ENCODE results near the gene CAPNS1.

The CAPNS1 gene

DNA sequence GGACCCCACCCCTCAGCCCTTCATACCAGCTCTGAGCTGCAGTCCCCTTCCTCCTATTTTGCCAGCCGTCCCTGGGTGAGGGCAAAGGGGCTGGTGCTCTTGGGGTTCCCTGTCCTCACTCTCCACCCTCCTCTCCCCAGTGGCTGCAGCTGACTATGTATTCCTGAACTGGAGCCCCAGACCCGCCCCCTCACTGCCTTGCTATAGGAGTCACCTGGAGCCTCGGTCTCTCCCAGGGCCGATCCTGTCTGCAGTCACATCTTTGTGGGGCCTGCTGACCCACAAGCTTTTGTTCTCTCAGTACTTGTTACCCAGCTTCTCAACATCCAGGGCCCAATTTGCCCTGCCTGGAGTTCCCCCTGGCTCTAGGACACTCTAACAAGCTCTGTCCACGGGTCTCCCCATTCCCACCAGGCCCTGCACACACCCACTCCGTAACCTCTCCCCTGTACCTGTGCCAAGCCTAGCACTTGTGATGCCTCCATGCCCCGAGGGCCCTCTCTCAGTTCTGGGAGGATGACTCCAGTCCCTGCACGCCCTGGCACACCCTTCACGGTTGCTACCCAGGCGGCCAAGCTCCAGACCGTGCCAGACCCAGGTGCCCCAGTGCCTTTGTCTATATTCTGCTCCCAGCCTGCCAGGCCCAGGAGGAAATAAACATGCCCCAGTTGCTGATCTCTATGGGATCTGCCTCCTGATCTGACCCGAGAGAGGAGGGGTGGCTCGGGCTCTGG, 10.0 kb downstream of the CAPNS1 start:
- in situ Hi-C loops (cut with HindIII; ENCODE audit: low sequenced_read_pairs), result no loop called here
- TF ChIP-seq, protein P1, sequence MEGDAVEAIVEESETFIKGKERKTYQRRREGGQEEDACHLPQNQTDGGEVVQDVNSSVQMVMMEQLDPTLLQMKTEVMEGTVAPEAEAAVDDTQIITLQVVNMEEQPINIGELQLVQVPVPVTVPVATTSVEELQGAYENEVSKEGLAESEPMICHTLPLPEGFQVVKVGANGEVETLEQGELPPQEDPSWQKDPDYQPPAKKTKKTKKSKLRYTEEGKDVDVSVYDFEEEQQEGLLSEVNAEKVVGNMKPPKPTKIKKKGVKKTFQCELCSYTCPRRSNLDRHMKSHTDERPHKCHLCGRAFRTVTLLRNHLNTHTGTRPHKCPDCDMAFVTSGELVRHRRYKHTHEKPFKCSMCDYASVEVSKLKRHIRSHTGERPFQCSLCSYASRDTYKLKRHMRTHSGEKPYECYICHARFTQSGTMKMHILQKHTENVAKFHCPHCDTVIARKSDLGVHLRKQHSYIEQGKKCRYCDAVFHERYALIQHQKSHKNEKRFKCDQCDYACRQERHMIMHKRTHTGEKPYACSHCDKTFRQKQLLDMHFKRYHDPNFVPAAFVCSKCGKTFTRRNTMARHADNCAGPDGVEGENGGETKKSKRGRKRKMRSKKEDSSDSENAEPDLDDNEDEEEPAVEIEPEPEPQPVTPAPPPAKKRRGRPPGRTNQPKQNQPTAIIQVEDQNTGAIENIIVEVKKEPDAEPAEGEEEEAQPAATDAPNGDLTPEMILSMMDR (IDR thresholded peaks at IDR 0.05; ENCODE audit: low read depth, low read length), result no peak
- H3K4me3 ChIP-seq (ENCODE audit: low read depth, low read length), result no peak overlapping the region
- DNase-seq (ENCODE audit: low read depth, low spot score), result no peak

DNA sequence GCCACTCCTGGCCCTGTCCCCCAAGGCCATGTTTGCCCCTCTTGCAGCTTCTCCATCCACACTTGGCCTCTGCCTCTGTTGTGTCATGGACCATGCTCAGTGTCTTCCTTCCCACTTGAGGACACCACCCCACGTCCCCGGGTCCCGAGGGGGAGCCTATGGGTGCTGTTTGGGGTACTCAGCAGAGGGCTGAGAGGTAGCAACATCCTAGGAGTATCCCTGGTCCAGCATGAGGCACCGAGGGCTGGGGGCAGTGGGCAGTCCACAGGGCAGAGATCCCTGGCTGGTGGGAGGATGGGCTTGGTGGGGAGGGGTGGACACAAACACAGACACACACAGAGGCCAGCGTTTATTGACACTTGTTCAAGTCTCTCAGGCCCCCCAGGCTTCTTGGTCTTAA, 10.7 kb downstream of the CAPNS1 start:
- in situ Hi-C loops (cut with HindIII; ENCODE audit: low sequenced_read_pairs), result no loop called here
- no peak overlapping the region for H3K4me3 ChIP-seq (ENCODE audit: low read depth, low read length)
- no peak for DNase-seq (ENCODE audit: low read depth, low spot score)
- TF ChIP-seq, protein P1 (IDR thresholded peaks at IDR 0.05; ENCODE audit: low read depth, low read length), result no peak

DNA sequence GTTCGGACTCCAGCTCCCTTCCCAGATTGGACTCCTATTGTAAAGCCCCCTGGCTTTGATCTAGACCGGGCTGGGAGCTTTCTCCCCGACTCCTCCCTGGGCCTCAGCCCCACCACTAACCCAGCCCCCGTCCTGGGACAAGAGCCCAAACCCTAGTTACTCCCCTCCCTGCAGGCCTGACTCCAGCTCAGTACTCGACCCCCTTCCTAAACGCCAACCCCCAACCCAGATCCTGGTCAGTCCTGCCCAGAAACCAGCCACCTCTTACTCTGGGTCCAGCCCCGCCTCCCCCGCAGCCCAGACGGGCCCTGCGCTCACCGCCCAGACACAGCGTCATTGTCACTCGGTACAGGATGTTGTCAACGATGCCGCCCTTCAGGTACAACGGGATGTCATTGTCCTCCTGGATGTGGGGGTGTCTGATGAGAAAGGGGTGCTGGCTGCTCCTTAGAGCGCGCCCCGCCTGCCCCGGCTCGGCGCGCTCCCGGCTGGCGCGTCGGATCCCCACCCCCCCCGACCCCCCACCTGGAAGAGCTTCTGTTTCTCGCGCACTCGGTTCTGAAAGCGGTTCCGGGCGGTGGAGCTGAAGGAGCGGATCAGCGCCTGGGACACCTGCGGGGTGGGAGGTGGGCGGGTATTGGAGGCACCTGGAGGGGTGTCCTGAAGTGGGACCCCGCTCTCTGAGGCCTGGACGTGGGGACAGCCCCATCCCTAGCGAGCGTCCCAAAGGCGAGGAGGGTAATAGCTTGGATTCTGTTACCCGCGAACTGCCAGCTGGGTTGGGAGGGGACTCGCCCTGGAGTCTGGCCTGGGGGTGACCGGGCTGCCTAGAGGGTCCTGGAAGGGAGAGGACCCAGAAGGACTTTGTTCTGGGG, 11.5 kb downstream of the CAPNS1 start:
- in situ Hi-C loops (cut with HindIII; ENCODE audit: low sequenced_read_pairs), result no loop called here
- TF ChIP-seq, protein P1 (IDR thresholded peaks at IDR 0.05; ENCODE audit: low read depth, low read length), result no peak
- H3K4me3 ChIP-seq (ENCODE audit: low read depth, low read length), result peak overlapping the region; percentile 26
- no peak for DNase-seq (ENCODE audit: low read depth, low spot score)

DNA sequence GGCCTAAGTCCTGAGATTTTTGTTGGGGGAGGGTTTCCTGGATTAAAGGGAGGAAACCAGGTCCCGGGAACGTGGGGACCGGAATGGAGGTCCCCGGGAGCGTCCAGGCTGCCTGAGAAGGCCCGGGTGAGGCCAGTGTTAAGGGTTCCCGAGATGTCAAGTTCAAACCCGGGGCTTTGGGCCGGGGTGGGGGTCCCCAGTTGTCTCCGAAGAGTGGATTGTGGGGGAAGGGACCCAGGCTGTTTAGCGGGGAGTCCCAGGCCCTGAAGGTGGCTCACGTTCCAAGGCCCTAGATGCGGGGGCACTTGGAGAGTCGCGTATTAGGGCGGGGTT, 12.1 kb downstream of the CAPNS1 start:
- peak overlapping the region; percentile 26 for H3K4me3 ChIP-seq (ENCODE audit: low read depth, low read length)
- in situ Hi-C loops (cut with HindIII; ENCODE audit: low sequenced_read_pairs), result no loop called here
- DNase-seq (ENCODE audit: low read depth, low spot score), result no peak
- TF ChIP-seq, protein P1 (IDR thresholded peaks at IDR 0.05; ENCODE audit: low read depth, low read length), result no peak

DNA sequence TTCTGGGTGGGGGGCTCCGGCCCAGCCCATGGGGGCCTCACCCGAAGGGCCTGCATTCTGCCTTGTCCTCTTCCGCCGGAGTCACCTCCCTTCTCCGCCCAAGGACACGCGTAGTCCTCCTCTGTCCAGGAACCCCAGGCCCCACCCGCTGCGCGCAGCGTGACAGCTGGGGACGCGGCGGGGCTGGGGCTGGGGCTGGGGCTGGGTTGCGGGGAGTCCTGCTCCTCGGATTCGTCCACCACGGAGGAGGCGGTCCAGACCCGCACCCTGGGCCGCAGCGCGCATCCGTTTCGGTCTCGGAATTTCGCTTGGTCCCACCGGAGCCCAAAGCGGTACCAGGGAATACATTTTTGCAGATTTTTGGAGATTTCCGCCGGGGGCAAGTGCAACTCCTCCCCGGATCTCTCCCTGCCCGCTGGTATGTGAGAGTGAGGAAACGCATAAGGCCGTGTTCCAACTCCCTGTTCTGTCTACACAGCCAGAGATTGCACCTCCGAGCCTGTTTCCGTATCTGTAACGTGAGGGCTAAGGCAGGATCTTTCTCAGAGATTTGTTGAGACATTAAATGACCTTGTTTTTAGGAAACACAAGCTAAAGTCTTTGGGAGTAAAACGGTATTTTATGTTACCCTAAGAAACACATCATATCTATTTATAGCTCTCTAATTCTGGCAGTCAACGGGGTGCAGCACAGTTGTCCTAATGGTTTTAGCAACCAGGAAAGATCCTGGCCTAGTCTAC, 12.7 kb downstream of the CAPNS1 start, which contains the start of gene COX7A1:
Gene COX7A1, minus strand, starts transcription at position 96 of the 740 bp plus-strand sequence. Its CDS starts 40 bp downstream, at position 56.
- peak; percentile 18 for DNase-seq (ENCODE audit: low read depth, low spot score)
- H3K4me3 ChIP-seq (ENCODE audit: low read depth, low read length), result peak within 1 kb of the TSS; percentile 26
- in situ Hi-C loops (cut with HindIII; ENCODE audit: low sequenced_read_pairs), result no loop called here

DNA sequence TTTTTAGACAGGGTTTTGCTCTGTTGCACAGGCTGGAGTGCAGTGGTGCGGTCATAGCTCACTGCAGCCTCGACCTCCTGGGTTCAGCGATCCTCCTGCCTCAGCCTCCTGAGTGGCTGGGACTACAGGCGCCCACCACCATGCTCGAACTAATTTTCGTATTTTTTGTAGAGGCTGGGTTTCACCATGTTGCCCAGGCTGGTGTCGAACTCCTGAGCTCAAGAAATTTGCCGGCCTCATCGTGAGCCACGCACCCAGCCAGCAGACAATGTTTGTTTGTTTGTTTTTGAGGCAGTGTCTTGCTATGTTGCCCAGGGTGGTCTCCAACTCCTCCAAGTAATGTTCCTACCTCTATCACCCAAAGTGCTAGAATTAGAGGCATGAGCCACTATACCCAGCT, 13.3 kb downstream of the CAPNS1 start:
- no peak overlapping the region for H3K4me3 ChIP-seq (ENCODE audit: low read depth, low read length)
- TF ChIP-seq, protein P1 (IDR thresholded peaks at IDR 0.05; ENCODE audit: low read depth, low read length), result no peak
- in situ Hi-C loops (cut with HindIII; ENCODE audit: low sequenced_read_pairs), result no loop called here
- DNase-seq (ENCODE audit: low read depth, low spot score), result no peak

More for the DNA sequence above, 12.7 kb downstream of the CAPNS1 start, which contains the start of gene COX7A1:
- TF ChIP-seq, protein P1 (IDR thresholded peaks at IDR 0.05; ENCODE audit: low read depth, low read length), result no peak
